RKO (cell line): Measurements from ENCODE around the gene GTF2A1L.
A peak's percentile ranks its signal among the peaks of the same experiment; 100 is the strongest.
"Not testable (repeated sequence)": the region's sequence is repeated elsewhere in the genome, so short reads cannot be mapped to it uniquely, and the experiment has no call there.

ENCODE experiments used
- DNase-seq: peaks from one replicate; pipeline ENCODE4 v3.0.0-alpha.2; 2016; ENCODE audit warnings: low spot score

The GTF2A1L gene, protein sequence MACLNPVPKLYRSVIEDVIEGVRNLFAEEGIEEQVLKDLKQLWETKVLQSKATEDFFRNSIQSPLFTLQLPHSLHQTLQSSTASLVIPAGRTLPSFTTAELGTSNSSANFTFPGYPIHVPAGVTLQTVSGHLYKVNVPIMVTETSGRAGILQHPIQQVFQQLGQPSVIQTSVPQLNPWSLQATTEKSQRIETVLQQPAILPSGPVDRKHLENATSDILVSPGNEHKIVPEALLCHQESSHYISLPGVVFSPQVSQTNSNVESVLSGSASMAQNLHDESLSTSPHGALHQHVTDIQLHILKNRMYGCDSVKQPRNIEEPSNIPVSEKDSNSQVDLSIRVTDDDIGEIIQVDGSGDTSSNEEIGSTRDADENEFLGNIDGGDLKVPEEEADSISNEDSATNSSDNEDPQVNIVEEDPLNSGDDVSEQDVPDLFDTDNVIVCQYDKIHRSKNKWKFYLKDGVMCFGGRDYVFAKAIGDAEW

DNA sequence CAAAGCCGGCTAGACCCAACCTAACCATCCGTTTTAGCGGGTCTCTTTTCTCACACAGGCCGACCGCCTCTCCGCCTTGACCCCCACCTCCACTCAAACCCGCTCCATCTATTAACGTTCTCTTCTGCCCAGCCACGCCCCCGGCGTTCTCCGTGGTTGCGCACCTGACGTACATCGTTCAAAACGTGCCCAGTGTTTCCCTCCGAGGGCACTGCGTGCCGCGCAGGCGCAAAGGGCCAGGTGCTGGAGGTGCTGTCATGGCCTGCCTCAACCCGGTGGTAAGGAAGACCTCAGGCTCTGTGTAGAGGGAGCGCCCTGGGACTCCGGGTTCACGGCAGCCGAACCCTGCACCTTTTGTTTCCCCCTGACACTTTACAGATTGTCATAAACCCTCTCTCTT is at the start of gene GTF2A1L:
GTF2A1L (plus strand) TSS at position 239 of the 400 bp plus-strand sequence; CDS start at position 258, 19 bp downstream.
- DNase-seq, result no peak

DNA sequence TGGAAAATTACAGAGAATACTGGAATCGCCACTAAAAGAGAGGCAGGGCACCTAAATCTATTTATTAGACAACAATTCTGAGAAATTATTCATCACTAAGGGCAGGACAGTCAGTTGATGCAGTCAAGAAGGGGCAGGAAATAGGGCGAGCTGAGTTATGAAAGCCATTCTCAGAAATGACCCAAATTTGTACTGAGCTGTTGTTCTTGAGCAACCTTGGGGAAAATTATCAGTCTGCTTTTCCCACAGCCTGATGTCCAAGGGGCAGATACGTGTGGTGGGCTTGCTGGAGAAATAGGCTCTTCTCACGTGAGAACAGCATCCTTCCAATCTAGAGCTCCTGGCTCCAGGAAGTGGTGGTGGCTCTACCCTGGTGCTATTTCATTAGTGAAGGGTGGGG is 49.1 kb upstream of the GTF2A1L start:
- DNase-seq, result no peak

DNA sequence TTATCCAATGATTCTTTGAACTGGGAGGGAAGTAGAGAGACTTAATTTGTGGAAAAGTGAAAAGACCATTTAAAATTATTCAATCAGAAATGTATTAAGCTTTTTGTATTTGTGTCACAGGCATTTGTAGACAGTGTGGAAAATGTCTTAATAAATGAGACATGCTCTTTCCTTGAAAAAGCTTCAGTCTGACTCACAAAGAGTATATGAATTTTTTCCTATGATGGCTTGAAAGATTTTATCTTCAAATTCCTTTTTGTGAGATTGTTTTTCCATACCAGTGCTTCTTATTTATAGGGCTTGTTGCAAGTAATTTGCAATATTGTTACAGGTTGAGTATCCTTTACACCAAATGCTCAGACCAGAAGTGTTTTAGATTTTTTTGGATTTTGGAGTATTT is 48.2 kb upstream of the GTF2A1L start:
- DNase-seq, result no peak

DNA sequence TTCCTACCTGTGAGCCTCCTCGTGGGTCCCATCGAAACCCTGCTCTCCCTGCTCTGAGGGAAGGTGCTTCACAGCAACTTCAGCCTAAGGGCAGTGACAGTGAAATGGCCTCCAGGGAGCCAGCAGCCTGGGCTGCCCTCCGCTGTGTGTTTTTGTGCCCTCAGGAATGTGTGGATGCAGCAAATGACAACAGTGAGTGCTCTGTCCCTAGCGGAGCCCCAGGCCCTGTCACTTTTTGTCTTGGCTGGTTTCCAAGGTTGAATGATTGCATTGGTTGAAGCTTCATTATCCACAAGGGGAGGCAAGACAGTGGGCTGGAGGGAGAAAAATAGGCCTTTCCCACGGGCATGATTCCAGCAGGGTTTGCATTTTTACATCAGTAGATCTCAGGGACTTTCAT is 44.8 kb upstream of the GTF2A1L start:
- no peak for DNase-seq

DNA sequence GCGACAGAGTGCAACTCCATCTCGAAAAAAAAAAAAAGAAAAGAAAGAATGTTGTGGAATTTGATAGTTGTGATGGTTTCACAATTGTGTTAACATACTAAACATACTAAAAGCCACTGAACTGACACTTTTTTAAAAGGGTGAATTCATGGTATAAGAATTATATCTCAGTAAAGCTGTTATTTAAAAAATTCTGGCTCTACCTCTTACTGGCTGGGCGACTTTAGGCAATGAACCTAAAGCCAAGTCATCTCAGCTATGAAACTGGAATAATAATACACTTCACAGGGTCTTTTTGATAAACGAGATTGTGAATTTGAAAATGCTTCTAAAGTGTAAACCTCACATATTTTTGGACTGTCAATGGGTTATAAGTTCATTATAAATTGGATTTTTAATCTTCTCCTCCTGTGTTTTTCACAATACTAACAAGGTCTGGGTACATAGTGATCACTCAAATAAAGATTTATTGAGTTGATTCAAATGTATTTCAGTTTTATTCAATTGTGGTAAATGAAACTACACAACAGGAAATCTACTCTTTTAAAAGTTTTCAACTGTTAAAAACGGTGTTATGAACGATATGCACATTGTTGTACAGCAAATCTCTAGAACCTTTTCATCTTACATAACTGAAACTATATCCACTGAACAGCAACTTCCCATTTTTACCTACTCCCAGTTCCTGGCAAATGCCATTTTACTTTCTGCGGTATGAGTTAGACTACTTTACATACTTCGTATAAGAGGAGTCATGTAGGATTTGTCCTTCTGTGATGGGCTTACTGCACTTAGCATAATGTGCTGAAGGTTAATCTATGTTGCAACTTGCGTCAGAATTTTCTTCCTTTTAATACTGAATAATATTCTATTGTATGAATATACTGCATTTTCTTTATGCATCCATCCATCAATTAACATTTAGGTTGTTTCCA is 43.0 kb upstream of the GTF2A1L start:
- no peak for DNase-seq

DNA sequence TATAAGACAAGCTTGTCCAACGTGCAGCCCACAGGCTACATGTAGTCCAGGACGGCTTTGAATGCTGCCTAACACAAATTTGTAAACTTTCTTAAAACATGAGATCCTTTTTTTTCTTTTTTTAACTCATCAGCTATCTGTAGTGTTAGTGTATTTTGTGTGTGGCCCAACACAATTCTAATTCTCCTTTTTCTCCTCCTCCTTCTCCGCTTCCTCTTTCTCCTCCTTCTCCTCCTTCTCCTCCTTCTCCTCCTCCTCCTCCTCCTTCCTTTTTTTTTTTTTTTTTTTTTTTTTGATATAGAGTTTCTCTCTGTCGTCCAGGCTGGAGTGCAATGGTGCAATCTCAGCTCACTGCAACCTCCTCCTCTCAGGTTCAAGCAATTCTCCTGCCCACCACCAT is 39.3 kb upstream of the GTF2A1L start:
- no peak for DNase-seq

DNA sequence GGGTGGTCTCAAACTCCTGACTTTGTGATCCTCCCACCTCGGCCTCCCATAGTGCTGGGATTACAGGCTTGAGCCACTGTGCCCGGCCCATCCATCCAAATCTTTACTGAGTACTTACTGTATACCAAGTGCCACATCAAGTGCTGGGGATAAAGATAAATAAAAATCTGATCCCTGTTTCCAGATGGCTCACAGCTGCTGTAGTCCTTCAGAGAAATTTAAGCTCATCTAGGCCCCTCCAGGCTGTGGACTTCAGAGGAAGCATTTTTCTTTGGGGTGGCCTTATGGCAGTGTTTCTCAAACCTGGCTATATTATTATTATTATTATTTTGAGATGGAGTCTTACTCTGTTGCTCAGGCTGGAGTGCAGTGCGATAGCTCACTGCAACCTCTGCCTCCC is 33.7 kb upstream of the GTF2A1L start:
- DNase-seq, result no peak

DNA sequence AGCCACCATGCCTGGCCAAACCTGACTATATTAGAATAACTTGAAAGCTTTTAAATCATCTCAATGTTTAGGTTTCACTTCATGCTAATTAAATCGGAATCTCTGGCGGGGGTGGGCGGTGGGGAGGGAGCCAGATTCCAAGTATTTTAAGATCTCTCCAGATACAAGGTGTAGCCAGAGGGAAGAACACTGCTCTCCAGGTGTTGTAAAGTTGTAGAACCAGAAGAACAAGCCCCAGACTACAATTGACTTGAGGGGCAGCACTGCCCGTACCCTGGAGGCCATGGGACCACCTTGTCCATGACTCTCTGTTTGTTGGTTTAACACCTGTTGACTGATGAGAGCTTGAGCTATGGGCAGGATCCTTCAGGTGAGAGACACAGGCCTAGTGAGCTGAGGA is 33.1 kb upstream of the GTF2A1L start:
- DNase-seq, result no peak

DNA sequence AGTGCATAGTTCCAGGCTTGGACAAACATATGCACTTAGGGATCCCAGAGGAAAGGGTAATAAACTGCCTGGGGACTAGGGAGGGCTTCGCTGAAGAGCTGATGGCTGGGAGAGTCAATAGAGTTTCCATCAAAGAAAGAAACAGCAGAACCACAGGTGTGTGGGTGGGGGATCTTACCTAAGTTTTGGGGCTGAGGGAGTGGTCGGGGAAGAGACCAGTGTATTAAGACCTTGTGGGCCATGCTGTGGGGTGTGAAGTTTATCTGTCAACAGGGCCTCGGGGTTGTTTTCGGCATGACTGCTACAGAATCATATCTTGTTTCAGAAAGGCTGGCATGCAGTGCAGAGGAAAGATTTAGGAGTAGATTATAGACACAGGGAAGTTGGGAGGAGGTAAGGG is 31.2 kb upstream of the GTF2A1L start:
- DNase-seq, result no peak

DNA sequence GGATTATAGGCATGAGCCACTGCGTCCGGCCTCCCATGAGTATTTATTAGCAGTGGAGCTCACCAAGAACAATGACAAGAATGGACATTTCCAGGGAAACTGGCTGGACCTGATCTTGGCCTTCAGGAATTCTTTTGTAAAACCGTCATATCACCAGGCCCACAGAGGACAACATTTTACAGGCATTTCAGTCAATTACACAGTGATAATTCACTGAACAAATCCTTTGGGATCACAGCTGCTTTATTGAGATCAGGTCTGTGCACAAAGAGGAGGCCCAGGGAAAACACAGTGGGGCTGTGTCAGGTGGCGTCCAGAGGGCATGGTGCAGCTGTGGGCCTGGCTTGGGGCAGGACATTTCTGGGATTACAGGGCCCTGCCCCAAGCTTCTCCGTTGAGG is 30.1 kb upstream of the GTF2A1L start:
- DNase-seq, result no peak

DNA sequence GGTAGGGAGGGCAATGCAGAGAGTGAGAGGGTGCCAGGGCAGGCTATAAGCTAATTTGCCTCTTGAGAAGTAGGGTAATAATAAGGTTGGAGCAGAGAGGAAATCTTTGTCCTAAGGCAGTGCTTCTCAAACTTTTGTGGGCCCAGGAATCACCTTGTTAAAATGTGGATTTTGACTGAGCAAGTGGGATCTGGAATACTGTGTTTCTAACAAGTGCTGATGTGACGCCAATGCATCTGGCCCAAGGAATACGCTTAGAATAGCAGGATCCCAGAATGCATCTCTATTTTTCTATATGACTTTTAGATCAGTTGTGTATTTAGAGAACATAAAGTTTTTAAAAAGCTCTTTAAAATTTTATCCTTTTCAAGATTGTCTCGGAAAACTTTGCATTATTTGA is 29.7 kb upstream of the GTF2A1L start:
- DNase-seq, result no peak

DNA sequence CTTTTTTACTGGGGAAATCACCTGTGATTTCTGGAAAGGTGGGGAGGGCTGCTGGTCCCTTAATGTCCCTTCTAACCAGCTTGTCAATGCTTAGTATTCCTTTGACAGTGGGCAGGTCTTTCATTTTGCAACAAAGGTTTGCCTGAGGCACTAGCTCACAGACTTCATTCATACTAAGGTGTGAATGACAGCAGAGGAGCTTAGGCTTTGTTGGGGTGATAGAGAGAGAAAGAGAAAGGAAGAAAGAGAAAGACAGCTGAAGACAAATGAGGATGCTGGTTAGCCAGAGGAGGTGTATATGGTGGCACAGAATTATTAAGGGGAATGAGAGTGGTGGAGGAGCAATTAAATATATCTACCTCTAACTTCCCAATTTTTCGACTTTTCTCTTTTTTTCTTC is 28.9 kb upstream of the GTF2A1L start:
- no peak for DNase-seq

DNA sequence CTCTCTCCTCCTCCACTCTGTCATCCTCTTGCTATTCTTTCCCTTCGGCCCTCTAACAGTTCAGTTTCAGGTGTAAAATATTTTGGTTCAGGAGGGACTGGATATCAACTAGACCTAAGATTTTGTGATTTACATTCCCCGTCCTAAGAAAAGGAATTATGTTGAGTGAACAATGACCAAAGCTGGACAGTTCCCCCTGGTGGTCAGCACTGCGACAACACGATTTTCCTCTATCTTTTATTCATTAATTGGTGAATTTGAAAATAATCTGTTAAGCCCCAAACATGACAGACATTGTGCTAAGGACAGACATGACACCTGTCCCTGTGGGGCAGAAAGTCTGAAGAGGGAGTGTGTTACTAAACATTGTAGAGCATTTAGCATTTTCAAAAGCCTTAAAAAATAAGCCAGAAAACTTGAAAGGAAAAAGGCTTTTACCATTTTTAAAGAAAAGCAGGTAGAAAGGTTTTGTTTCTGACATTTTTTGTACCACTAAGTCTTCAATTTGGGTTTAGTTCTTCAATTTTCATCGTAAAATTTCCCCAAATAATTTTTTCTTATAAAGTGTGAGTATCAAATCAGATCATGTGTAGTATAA is 28.4 kb upstream of the GTF2A1L start:
- DNase-seq, result peak; percentile 49

DNA sequence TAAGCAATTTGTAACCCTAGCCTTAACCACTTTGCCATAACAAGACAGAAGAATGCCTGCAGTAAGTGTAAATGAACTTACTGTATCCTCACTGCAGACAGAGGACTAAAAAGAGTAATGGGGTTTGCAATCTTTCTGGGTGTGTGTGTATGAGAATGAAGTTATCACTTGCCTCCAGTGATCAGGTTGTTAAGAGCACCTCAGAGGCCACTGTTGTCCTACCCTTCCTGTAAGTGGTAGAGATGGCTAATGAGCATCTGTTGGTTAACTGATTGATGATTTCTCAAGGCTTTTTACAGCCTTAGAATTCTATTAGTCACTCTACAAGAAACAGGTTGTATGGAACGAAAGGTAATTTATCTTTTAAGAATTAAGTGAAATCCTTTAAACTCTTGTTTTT is 27.6 kb upstream of the GTF2A1L start:
- no peak for DNase-seq

DNA sequence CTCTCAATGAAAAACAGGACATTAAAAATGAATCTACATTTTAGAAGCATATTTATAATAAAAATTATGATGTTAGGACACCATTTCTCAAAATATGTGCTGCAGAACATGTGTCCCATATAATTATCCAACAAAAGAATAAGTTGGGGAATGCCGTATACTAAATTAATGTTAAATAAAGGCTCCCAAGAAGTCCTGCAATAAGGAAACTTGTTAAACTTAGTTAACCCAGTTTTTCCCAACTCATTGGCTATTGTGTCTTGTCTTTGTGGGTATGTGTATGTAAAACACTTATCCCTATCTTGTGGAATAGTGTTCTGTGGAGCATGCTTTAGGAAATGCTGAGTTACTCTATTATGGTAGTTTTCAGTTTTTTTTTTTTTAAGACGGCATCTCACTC is 25.6 kb upstream of the GTF2A1L start:
- no peak for DNase-seq

DNA sequence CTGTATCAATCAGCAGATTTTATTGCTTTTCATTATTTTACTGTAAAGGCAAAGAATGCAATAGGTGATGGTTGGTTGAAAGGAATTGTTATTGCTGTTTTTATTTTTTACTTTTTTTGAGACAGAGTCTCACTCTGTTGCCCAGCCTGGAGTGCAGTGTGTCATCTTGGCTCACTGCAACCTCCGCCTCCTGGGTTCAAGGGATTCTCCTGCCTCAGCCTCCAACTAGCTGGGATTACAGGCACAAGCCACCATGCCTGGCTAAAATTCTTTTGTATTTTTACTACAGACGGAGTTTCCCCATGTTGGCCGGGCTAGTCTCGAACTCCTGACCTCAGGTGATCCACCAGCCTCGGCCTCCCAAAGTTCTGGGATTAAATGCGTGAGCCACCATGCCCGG is 20.9 kb upstream of the GTF2A1L start:
- DNase-seq, result not testable (repeated sequence)

DNA sequence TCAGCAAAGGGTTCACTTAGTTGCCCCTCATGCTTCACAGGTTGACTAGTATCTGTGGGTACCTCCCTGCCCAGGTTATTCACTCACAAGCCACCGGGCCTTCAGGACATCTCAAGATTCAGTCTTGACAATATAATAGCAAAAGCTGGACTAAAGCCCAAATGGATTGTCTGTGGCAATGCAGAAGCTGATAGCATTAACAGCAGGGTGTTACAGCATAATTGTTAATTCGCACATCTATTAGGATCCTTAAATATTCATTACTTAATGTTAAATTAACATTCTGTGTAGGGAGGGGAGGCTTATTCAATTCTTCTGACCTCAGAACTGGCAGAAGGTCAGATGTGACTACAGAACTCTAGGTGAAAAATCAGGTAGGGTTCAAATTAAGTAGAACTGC is 20.2 kb upstream of the GTF2A1L start:
- DNase-seq, result no peak

DNA sequence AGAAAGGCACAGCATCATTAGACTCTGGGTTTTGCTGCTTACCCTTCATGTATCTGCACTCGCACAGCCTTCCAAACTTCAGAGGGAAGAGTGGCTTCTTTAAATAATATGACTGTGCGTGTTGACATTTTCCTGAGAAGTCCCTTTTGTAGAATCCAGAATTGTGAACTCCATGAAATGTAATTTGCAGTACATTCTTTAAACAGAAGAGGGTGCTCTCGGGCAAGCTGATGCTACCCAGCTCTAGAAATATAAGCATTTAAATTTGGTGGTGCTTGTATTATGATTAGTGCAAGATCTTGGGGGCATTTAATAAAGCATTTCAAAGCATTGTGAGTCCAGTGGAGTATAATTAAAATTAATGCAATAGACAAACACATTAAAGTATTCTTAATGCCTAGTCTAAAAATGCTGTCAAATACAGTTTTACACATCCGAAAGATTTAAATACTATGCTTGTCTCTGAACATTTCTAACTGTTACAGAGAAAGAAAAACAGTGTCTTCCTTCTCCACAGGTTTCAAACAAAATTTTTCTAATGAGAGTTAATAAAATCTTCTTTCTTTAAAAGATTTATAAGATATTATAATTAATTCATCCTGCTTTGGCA is 17.3 kb upstream of the GTF2A1L start:
- peak; percentile 52 for DNase-seq

DNA sequence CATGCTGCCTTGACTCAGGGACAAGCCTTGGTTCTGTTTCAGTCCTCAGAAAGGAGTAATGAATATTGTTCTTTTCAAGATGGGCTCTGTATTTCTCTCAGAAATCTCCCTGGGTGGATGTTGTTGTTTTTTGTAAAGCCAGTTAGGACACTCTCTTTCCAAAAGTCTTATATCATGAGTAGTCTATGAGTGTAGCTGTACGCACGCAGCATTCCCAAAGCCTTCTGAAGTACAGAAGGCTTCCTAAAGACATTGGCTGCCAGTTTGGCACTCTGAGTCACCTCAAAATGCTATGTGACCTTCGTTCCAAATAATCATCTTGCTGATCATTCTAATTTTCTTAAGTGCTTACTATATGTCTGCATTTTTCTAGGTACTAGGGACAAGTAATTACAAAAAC is 16.7 kb upstream of the GTF2A1L start:
- peak; percentile 20 for DNase-seq

DNA sequence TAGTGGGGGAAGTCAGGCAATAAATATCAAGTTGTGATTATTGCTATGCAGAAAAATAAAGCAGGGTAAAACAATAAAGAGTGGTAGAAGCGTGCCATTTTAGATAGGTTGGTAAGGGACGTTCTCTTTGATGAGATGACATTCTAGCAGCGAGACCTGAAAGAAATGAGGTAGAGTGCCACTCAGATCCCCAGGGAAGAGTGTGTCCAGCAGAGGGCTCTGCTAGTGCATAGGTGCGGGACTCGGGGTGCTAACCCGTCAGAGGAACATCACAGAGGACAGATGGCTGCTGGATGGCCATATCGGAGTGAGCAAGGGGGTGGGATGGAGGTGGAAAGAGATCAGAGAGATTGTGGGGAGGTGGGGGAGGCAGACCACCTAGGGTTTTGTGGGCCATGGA is 16.3 kb upstream of the GTF2A1L start:
- peak; percentile 54 for DNase-seq

DNA sequence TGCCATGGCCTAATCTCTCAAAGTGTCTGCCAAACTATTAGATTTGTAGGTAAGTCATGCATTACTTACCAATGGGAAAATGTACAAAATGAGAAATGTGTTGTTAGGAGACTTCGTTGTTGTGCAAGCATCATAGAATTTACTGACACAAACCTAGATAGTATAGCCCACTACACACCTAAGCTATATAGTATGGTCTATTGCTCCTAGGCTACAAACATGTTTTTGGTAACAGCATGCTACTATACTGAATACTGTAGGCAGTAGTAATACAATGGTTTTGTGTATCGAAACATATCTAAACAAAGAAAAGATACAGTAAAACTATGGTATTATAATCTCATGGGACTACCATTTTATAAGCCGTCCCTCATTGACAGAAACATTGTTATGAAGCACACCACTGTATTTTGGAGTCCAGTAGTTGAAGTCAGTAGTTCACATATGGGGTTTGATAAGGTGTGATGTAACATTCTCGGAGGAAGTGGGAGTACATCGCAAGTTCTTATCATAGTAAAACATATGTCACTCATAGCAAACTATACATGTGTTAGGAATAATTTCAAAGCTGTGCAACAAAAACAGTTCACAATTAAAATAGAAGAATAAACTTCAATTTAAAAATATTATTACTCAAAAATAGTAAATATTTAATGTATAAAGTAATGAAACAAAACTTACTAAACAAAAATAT is 12.0 kb upstream of the GTF2A1L start:
- DNase-seq, result no peak
